SU-DHL-6 (cell line): ENCODE measurements around the gene SRI.

Experiments used
- H2AFZ ChIP-seq: fragments of 200-600 bp; sonication (generic); 2 replicates; pipeline ENCODE4 v1.6.1; 2014; ENCODE audit warnings: low read depth, mild to moderate bottlenecking, moderate library complexity, mixed read lengths, antibody characterized with exemption, low read length; ENCODE audit not compliant: severe bottlenecking
- H3F3A ChIP-seq: fragments of 200-600 bp; shearing (Covaris generic); 2 replicates; pipeline ENCODE4 v1.6.0; 2016; ENCODE audit warnings: antibody characterized with exemption, mild to moderate bottlenecking; ENCODE audit not compliant: insufficient read depth
- H3K27ac ChIP-seq: fragments of 200-600 bp; sonication (generic); 2 replicates; pipeline ENCODE4 v1.5.1; 2016; ENCODE audit warnings: low read depth, mild to moderate bottlenecking, low read length, moderate library complexity, mixed read lengths
- H3K27me3 ChIP-seq: fragments of 200-600 bp; sonication (generic), shearing (Covaris generic); 2 replicates; pipeline ENCODE4 v1.6.0; 2014; ENCODE audit warnings: mild to moderate bottlenecking, low read length
- H3K36me3 ChIP-seq: fragments of 200-600 bp; sonication (generic); 2 replicates; pipeline ENCODE4 v1.6.1; 2014; ENCODE audit warnings: mild to moderate bottlenecking, low read length, mixed read lengths
- H3K4me2 ChIP-seq: fragments of 300-600, 200-600 bp; shearing (Covaris generic), sonication (generic); 2 replicates; pipeline ENCODE4 v1.6.0; 2014; ENCODE audit warnings: low read length, low read depth, mild to moderate bottlenecking; ENCODE audit not compliant: poor library complexity, severe bottlenecking
- H3K4me3 ChIP-seq: fragments of 200-600 bp; sonication (generic); 2 replicates; pipeline ENCODE4 v1.5.1; 2014; ENCODE audit warnings: antibody characterized with exemption, low read length, mild to moderate bottlenecking, mixed read lengths; ENCODE audit not compliant: insufficient read depth, poor library complexity, severe bottlenecking
- H3K79me2 ChIP-seq: fragments of 200-600 bp; sonication (generic); 2 replicates; pipeline ENCODE4 v1.6.1; 2014; ENCODE audit warnings: mild to moderate bottlenecking, low read length, moderate library complexity; ENCODE audit not compliant: insufficient read depth
- H3K9ac ChIP-seq: fragments of 200-600 bp; sonication (generic); 2 replicates; pipeline ENCODE4 v1.7.0; 2014; ENCODE audit warnings: mild to moderate bottlenecking, low read length
- H3K9me2 ChIP-seq: fragments of 200-600 bp; sonication (generic); replicated peaks from 2 replicates; pipeline ENCODE4 v1.6.1; 2014; ENCODE audit warnings: low read length; ENCODE audit not compliant: insufficient read depth
- H3K9me3 ChIP-seq: fragments of 200-600 bp; sonication (generic); 2 replicates; pipeline ENCODE4 v1.6.1; 2014; ENCODE audit warnings: low read length, mixed read lengths; ENCODE audit not compliant: insufficient read depth
- H4K20me1 ChIP-seq: fragments of 200-600 bp; sonication (generic); 2 replicates; pipeline ENCODE4 v1.6.1; 2014; ENCODE audit warnings: low read depth, mild to moderate bottlenecking, antibody characterized with exemption, low read length, moderate library complexity, mixed read lengths
- EZH2phosphoT487 ChIP-seq: fragments of 200-600 bp; sonication (generic), shearing (Covaris generic); conservative IDR thresholded peaks from 2 replicates; pipeline ENCODE4 v1.6.1; 2018; ENCODE audit warnings: mild to moderate bottlenecking, antibody characterized with exemption, low read length, moderate library complexity, mixed read lengths
- TF ChIP-seq, protein P1 (sequence below): fragments of 200-600 bp; sonication (generic); IDR thresholded peaks from one replicate; pipeline ENCODE4 v1.5.1; 2017; ENCODE audit warnings: antibody characterized with exemption, mild to moderate bottlenecking, low read length, moderate library complexity; ENCODE audit not compliant: insufficient read depth, poor library complexity, severe bottlenecking

The SRI gene

DNA sequence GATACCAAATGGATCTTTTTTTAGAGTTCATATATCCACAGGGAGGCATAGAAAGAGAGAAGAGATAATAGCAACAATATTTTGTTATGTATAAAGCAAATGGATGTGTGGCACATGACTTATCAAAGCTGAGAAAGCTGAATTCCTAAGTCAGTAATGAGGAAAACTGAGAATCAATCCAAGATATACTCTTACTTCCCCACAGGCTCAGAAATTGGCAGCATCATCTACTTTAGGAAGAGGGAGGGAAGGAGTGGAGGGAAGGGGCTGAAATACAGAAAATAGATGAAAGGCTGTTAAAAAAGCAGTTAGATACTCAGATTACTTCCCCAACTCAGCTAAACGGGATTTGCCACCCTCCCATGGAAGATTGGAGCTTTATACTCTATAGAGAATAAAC, 63.5 kb downstream of the SRI start:
- no peaks in the 10 kb centered on the region for H3K9me3 ChIP-seq

DNA sequence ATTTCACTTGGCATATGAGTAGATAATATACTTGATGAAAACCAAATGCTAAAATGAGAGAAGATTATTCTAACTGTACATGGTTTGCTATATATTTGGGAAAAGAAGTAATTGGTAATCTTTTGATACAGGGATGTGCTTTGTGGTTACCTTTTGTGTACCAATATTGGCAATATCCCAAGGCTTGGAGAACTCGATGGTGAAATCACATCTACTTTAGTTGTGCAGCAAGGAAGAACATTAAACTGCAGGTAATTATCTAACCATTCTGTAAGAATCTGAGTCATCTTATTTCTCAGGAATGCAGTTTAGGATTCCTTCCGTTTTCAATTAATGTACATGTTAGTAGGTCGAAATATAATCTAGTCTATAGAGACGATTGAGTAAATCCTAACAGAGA, 64.1 kb downstream of the SRI start:
- peaks cover 30% of the 10 kb centered on the region; the same call in 1 of the 2 replicates for H3K36me3 ChIP-seq
- no peak for TF ChIP-seq EZH2phosphoT487
- TF ChIP-seq, protein P1, sequence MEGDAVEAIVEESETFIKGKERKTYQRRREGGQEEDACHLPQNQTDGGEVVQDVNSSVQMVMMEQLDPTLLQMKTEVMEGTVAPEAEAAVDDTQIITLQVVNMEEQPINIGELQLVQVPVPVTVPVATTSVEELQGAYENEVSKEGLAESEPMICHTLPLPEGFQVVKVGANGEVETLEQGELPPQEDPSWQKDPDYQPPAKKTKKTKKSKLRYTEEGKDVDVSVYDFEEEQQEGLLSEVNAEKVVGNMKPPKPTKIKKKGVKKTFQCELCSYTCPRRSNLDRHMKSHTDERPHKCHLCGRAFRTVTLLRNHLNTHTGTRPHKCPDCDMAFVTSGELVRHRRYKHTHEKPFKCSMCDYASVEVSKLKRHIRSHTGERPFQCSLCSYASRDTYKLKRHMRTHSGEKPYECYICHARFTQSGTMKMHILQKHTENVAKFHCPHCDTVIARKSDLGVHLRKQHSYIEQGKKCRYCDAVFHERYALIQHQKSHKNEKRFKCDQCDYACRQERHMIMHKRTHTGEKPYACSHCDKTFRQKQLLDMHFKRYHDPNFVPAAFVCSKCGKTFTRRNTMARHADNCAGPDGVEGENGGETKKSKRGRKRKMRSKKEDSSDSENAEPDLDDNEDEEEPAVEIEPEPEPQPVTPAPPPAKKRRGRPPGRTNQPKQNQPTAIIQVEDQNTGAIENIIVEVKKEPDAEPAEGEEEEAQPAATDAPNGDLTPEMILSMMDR = no peak
- no peak overlapping the region for H3K4me2 ChIP-seq
- no peaks in the 10 kb centered on the region for H4K20me1 ChIP-seq
- no peaks in the 10 kb centered on the region for H3K27me3 ChIP-seq
- no peak overlapping the region for H2AFZ ChIP-seq
- H3K79me2 ChIP-seq = no peaks in the 10 kb centered on the region
- H3K9me2 ChIP-seq = no peaks in the 10 kb centered on the region
- no peak overlapping the region for H3K27ac ChIP-seq
- no peaks in the 10 kb centered on the region for H3K9me3 ChIP-seq
- H3F3A ChIP-seq = no peaks in the 10 kb centered on the region
- H3K4me3 ChIP-seq = no peak overlapping the region
- H3K9ac ChIP-seq = no peak overlapping the region

More for the DNA sequence above, 63.5 kb downstream of the SRI start:
- no peaks in the 10 kb centered on the region for H3K79me2 ChIP-seq
- H3K4me3 ChIP-seq = no peak overlapping the region
- H3K27me3 ChIP-seq = no peaks in the 10 kb centered on the region
- H3K27ac ChIP-seq = no peak overlapping the region
- no peaks in the 10 kb centered on the region for H3K9me2 ChIP-seq
- no peak overlapping the region for H2AFZ ChIP-seq
- TF ChIP-seq EZH2phosphoT487 = no peak
- TF ChIP-seq, protein P1 = no peak
- H3F3A ChIP-seq = no peaks in the 10 kb centered on the region
- H3K9ac ChIP-seq = no peak overlapping the region
- no peaks in the 10 kb centered on the region for H4K20me1 ChIP-seq
- H3K36me3 ChIP-seq = peaks cover 26% of the 10 kb centered on the region; the same call in 1 of the 2 replicates
- H3K4me2 ChIP-seq = no peak overlapping the region
